GM21526 (cell line): ENCODE measurements around the gene RAET1G.
"Not testable (repeated sequence)": the region's sequence is repeated elsewhere in the genome, so short reads cannot be mapped to it uniquely, and the experiment has no call there.

Experiments
- ATAC-seq: cut with Tn5 transposase; IDR thresholded peaks from one replicate; pipeline ENCODE4 v1.9.1; 2021; ENCODE audit warnings: moderate library complexity; ENCODE audit not compliant: unreplicated experiment, low FRiP score

The RAET1G gene

DNA sequence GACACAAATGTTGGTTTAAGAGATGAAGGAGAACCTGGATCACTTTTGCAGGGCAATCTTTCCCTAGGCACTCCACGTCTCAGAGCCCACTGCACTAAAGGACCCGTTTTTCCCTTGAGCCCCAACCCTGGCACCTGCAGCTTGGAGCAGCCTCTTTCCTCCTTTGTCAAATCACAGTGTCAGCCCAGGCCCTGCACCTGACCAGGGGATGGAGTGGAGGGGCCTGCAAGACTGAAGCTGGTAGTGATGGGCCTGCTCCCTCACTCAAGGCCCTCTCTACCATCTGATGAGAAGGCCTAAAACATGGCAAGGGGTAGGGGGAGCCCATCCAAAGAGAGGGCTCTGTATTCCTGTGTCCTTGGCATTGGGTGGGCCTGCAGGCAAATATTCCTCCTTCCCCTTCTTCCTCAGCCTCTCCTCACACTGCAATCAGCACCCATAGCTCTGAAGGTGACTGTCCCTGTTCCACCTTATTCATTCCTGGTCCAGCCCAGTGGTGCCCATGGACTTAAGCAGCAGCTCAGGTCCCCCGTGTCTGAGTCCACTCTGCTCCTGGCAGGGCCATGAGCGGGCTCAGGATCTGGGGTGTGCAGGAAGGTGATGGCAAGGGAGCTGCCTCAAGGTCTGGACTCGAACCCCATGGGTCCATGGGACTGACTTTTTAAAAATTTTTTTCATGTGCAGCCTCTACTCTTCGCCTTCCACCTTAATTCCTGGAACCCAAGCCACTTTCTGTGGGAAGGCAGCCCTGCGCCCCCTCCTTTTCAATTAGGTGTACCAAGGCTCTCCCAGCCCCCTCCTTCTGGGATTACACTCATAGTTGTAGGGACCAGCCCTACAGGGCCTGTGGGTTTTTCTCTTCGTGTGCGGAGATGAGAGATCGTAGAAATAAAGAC is 6.7 kb downstream of the RAET1G start:
- no peak for ATAC-seq

DNA sequence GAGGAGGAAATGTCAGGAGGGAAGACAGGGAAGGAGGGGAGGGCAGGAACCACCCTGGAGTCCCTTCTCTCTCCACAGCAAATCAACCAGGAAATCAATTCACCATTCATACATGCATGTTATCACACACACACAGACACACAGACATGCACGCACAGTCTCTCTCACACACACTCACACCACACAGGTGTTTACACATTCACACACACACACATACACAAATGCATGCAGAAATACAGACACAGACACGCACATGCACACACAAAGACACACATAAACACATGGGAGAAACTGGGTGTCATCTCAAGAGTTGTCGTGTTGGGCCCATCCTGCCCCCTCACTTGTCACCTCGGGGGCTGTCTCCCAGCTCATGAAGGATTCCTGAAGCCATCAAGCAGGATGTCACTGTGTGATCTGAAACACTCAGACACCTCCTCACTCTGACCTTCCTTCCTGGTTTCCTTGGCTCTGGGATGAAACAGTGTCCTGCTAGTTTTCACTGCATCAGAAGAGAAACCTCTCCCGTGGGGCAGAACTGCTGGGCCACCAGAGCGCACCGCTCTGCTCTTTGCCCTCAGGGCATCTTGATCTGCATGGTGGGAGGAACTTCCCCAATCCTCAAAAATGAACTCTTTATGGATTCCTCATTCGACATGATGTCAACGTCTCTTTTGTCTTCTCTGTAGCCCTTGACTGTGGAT is 9.2 kb downstream of the RAET1G start:
- ATAC-seq, result no peak

- no peak for ATAC-seq
These were observed 9.8 kb downstream of the RAET1G start for GRCh38 chr6:149913085-149913484.

- ATAC-seq, result not testable (repeated sequence)
These were observed 10.2 kb downstream of the RAET1G start for GRCh38 chr6:149912680-149913079.

DNA sequence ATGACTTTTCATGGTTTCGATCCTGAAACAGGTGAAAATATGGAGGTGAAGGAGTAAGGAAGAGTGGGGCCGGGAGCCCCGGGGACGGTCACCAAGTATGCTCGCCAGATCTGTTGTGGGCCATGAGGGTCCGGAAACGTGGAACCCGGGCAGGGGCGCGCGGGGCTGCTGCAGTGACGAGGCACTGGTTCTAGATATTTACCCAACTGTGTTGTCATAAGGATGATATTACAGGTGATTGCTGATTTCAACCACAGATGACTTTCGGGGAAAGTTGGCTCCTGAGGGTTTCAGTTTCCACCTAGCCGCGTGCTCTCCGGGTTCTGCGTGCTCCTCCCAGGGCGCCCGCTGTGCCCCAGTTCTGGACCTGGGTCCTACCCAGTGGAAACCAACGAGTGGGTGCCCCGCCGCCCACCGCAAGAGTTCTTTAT is 12.2 kb downstream of the RAET1G start:
- ATAC-seq, result no peak

GRCh38 chr6:149909701-149910470 is 13.0 kb downstream of the RAET1G start:
- no peak for ATAC-seq

- ATAC-seq, result not testable (repeated sequence)
These were observed 14.4 kb downstream of the RAET1G start for GRCh38 chr6:149908480-149908879.

GRCh38 chr6:149907317-149907716 is 15.6 kb downstream of the RAET1G start:
- no peak for ATAC-seq

GRCh38 chr6:149906405-149906804 is 16.5 kb downstream of the RAET1G start:
- ATAC-seq, result no peak

DNA sequence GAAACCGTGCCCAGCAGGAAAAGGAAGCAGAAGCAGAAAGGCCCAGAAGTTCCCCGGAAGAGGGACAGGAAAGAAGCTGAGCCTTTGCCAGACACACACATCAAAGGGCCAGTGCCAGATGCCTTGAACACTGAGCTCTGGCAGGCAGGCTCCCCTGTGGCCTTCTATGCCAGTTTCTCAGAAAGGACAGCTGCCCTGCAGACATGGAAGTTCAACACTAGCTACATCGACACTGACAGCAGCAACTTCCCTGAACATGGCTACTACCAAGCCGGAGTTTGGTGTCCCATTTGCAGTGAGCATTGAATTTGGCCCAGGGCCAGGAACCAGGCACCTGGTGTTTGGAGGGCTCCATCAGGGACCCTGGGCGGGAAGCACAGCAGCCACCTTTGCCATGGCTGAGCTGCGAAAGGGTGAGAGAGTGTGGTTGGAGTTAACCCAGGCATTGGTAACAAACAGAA is 17.0 kb downstream of the RAET1G start:
- ATAC-seq, result no peak

DNA sequence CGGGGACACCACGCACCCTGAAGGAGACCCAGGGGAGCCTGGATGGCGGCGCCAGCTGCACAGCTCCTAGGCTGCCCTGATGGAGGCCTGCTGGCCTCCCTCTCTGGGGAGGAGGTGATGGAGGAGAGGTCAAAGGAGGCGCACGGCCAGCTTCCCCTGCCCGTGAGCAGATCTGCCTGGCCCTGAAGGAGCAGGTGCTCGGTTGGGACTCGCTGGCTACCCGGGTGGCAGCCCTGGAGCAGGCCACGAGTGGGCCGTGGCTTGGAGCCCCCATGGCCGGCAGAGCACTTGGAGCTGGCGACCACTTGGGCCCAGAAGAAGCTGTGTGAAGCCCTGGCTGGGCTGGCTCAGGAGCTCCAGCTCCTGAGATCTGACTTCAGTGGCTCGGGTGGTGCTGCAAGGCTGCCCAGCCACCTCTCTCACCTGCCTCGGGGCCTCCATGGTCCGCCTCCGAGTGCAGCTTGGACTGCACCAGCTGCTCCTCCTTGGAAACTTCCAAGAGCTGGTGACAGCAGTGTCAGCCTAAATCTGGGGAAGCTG is 17.5 kb downstream of the RAET1G start:
- no peak for ATAC-seq

DNA sequence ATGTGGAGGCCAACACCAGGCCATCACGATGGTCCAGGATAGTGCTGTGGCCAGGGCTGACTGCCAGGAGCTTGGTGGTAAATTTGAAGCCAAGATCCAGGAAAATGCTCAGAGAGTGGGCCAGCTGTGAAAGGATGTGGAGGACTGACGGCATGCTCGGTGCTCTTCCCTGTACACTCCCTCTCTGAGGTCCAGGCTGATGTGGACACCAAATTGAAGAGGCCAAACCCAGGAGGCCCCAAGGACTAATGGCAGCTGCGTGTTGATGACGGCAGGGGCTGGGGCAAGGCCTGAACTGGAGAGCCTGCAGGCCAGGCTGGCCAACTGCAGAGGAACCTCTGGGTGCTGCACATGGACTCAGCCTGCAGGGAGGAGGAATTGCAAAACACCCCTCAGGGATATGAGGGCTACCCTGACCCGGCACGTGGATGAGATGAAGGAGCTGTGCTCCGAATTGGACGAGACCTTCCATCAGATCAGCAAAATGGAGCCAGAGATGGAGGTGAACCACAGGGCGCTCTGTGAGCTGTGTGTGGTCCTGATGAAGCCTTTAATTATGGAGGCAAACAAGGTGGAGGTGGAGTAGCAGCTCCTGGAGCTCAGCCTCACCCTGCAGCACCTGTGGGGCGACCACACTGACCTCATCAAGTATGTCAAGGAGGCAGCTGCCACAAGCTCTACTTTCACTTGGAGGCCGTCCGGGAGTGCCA is 18.1 kb downstream of the RAET1G start:
- ATAC-seq, result no peak

- ATAC-seq, result no peak
These were observed 18.8 kb downstream of the RAET1G start for GRCh38 chr6:149903938-149904611.

GRCh38 chr6:149901444-149902140 is 21.3 kb downstream of the RAET1G start:
- no peak for ATAC-seq

GRCh38 chr6:149900620-149901443 is 22.1 kb downstream of the RAET1G start:
- ATAC-seq, result no peak

DNA sequence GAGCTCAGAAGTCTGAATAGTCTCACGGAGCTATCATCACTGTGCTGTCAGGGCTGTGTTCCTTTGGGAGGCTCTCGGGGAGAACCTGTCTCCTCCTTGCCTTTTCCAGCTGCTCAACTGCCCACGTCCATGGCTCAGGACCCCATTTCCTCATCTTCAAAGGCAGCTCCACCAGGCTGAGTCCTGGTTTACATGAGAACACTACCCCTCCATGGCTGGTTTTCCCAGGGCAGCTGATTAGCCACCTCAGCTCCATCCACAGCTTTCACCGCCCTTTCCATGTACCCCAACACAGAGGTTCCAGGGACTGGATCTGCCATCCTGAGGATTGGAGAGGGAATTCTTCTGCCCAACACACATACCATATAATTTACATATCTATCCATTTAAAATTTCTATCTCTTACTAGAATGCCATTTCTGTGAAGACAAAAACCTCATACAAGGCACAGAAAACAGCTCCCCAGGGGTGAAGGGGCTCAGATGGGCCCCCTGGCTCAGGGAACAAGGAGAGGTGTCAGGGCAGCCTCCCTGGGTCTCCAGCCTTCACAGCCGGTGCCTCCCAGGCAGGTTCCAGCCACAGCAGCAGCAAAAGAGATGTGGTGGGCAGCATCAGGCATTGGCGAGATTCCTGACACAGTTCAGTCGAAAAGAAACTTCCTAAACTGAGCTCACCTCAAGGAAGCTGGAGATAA is 22.8 kb downstream of the RAET1G start:
- ATAC-seq, result no peak

- no peak for ATAC-seq
These were observed 23.4 kb downstream of the RAET1G start for GRCh38 chr6:149899486-149899885.
